ENCODE results near the gene CCP110. TPM values are rescaled to one million over a fixed set of nuclear protein-coding genes. Genes with fewer than 3 reads are reported as not detected.
A peak's percentile ranks its signal among the peaks of the same experiment; 100 is the strongest.

Gene CCP110
- total RNA-seq, 3 donors from 2014 or later (not counting 1 experiment from before 2014, with no cell fraction given) = 14.1 to 18.0 (median 17.5) TPM

GRCh38 chr16:19517424-19518089 is 6.2 kb upstream of the CCP110 start:
- Histone ChIP-seq H3K27me3 (ENCODE audit: control insufficient read depth, insufficient read depth, low read length) (no peaks in the 10 kb centered on the region), H3K4me1 (ENCODE audit: control insufficient read depth, insufficient read depth, low read length) (peaks cover 18% of the 10 kb centered on the region), H3K36me3 (ENCODE audit: control insufficient read depth, insufficient read depth, low read length) (peaks cover 24% of the 10 kb centered on the region), H3K9me3 (ENCODE audit: control insufficient read depth, insufficient read depth, low read length) (no peaks in the 10 kb centered on the region), H3K4me3 (ENCODE audit: low read length) (no peak overlapping the region), H3K27ac (ENCODE audit: low read length) (no peak overlapping the region)
- TF ChIP-seq, protein P1, sequence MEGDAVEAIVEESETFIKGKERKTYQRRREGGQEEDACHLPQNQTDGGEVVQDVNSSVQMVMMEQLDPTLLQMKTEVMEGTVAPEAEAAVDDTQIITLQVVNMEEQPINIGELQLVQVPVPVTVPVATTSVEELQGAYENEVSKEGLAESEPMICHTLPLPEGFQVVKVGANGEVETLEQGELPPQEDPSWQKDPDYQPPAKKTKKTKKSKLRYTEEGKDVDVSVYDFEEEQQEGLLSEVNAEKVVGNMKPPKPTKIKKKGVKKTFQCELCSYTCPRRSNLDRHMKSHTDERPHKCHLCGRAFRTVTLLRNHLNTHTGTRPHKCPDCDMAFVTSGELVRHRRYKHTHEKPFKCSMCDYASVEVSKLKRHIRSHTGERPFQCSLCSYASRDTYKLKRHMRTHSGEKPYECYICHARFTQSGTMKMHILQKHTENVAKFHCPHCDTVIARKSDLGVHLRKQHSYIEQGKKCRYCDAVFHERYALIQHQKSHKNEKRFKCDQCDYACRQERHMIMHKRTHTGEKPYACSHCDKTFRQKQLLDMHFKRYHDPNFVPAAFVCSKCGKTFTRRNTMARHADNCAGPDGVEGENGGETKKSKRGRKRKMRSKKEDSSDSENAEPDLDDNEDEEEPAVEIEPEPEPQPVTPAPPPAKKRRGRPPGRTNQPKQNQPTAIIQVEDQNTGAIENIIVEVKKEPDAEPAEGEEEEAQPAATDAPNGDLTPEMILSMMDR (IDR thresholded peaks at IDR 0.05) = no peak
- Mint-ChIP-seq H3K36me3 (peaks cover 19% of the 10 kb centered on the region), H3K9me3 (no peaks in the 10 kb centered on the region), H3K4me3 (no peak overlapping the region), H3K4me1 (peaks cover 67 to 70% of the 10 kb centered on the region in 2 donors), H3K27ac (peak overlapping the region in 1 of 2 donors; percentile 54), H3K27me3 (ENCODE audit: low read depth in 2 of 2) (no peaks in the 10 kb centered on the region)
- ATAC-seq (no peak), DNase-seq (no peak)
- intact Hi-C loops (cut with micrococcal nuclease) = no loop called here
- 94% methylated on average over 6 of the region's 8 CpGs for WGBS (ENCODE audit: insufficient coverage)

DNA sequence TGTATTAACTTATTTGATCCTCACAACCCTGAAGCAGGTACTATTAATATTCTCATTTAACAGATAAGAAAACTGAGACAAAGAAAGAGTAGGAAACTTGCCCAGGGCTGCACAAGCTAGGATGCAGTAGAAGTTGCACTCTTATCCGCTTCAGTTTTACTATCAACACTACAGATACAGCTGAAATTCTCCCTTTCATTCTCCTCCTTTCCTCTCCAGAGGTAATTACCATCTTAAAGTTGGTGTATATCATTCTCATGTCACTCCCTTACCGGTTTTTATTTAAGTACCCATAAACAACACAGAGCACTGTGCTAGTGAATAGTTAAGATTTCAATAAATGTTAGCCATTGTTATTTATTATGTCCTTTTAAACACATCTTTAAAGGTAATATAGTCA is 5.4 kb upstream of the CCP110 start:
- Histone ChIP-seq H3K4me3 (ENCODE audit: low read length) (no peak overlapping the region), H3K36me3 (ENCODE audit: control insufficient read depth, insufficient read depth, low read length) (peaks cover 24% of the 10 kb centered on the region), H3K4me1 (ENCODE audit: control insufficient read depth, insufficient read depth, low read length) (peaks cover 22% of the 10 kb centered on the region), H3K27ac (ENCODE audit: low read length) (no peak overlapping the region), H3K27me3 (ENCODE audit: control insufficient read depth, insufficient read depth, low read length) (no peaks in the 10 kb centered on the region), H3K9me3 (ENCODE audit: control insufficient read depth, insufficient read depth, low read length) (no peaks in the 10 kb centered on the region)
- 92% methylated on average over 1 of the region's 2 CpGs for WGBS (ENCODE audit: insufficient coverage)
- TF ChIP-seq, protein P1 (IDR thresholded peaks at IDR 0.05) = no peak
- ATAC-seq = no peak
- no peak overlapping the region for H3K4me3 Mint-ChIP-seq
- intact Hi-C loops (cut with micrococcal nuclease) = no loop called here
- H3K27ac Mint-ChIP-seq = no peak overlapping the region
- H3K27me3 Mint-ChIP-seq (ENCODE audit: low read depth in 2 of 2) = no peaks in the 10 kb centered on the region
- no peaks in the 10 kb centered on the region for H3K9me3 Mint-ChIP-seq
- no peak for DNase-seq
- peaks cover 16% of the 10 kb centered on the region for H3K36me3 Mint-ChIP-seq
- H3K4me1 Mint-ChIP-seq = peaks cover 65 to 66% of the 10 kb centered on the region in 2 donors

DNA sequence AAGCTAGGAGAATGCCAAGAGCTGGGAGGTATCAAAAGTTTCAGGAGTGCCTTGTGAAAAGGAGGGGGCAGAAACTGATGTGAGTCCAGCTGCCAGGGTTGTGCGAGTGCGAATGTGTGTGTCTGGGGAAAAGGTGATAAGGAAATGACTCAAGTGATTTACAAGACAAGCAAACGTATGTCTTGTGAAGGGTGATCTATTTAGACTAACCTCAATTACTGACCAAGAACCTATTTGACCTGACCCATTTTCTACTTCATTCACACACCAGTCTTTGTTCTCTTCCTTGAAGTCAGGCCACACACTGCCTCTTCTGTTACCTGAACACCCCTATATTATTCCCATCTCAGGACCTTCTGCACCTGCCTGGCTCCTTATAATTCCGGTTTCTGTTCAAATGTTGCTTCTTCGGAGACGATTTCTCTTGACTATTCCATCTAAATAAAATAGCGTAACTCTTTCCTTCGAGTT is 2.8 kb upstream of the CCP110 start:
- H3K36me3 ChIP-seq (ENCODE audit: control insufficient read depth, insufficient read depth, low read length) = peaks cover 11% of the 10 kb centered on the region
- no peaks in the 10 kb centered on the region for H3K9me3 ChIP-seq (ENCODE audit: control insufficient read depth, insufficient read depth, low read length)
- Mint-ChIP-seq H3K27me3 (ENCODE audit: low read depth in 2 of 2) (no peaks in the 10 kb centered on the region), H3K4me3 (peak overlapping the region; percentile 98), H3K9me3 (no peaks in the 10 kb centered on the region), H3K27ac (peak overlapping the region; percentile 92 to 94), H3K36me3 (peaks cover 9% of the 10 kb centered on the region), H3K4me1 (peaks cover 67 to 74% of the 10 kb centered on the region in 2 donors)
- peak overlapping the region; percentile 79 for H3K4me3 ChIP-seq (ENCODE audit: low read length)
- peak overlapping the region; percentile 77 for H3K27ac ChIP-seq (ENCODE audit: low read length)
- peak in 1 of 2 donors; percentile 22 for DNase-seq
- H3K27me3 ChIP-seq (ENCODE audit: control insufficient read depth, insufficient read depth, low read length) = no peaks in the 10 kb centered on the region
- ATAC-seq = peak in 1 of 3 donors; percentile 9
- 4% methylated on average over 7 of the region's 8 CpGs for WGBS (ENCODE audit: insufficient coverage)
- H3K4me1 ChIP-seq (ENCODE audit: control insufficient read depth, insufficient read depth, low read length) = peaks cover 33% of the 10 kb centered on the region
- intact Hi-C loops (cut with micrococcal nuclease) = loop anchor here (2.0 kb wide), 1 partner anchor 18 kb away; no protein-coding TSS in a partner anchor
- TF ChIP-seq, protein P1 (IDR thresholded peaks at IDR 0.05) = no peak

Data from natural killer cell (primary cell).